Measurements from ENCODE around the gene BCL7A. TPM values are rescaled to one million over a fixed set of nuclear protein-coding genes. Genes with fewer than 3 reads are reported as not detected.
A peak's percentile ranks its signal among the peaks of the same experiment; 100 is the strongest.

Gene BCL7A
- polyA plus RNA-seq, 3 donors, result 0.34 to 0.79 (median 0.56) TPM

DNA sequence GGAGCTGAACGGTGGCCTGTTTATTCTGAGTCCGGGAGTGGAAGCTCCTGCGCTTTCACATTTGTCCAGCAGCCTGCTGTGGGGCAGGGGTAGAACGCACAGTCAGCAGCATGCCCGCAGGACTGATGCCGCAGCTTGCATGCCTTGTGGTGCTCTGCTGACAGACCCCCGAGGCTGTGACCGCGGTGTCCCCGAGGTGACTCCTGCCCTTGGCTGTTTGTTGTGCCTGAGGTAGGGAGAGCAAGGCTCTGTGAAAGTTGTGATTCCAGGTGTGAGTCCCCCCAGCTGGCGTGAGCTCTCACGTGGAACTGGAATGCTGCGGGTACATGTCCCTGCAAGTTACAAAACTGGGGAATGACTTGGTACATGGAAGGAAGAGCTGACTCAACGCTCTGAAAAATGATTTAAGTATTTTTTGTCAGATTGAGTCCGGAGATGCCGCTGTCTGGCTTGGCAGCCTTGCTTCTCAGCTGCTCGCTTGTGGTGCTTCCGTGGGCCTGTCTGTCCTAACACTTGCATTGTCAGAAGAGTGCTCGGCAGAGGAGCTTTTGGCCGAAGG is 75.0 kb downstream of the BCL7A start:
- Histone ChIP-seq H3K4me1 (ENCODE audit: control insufficient read depth in 1 of 2, insufficient read depth in 2 of 2, low read length in 2 of 2) (peaks cover 54% of the 10 kb centered on the region in 2 donors), H3K4me2 (replicated peaks; ENCODE audit: extremely low read depth, low read length, poor library complexity, severe bottlenecking) (no peak overlapping the region), H3K27me3 (ENCODE audit: control insufficient read depth in 2 of 2, insufficient read depth in 2 of 2, low read length in 2 of 2) (no peaks in the 10 kb centered on the region), H3K79me2 (ENCODE audit: insufficient read depth, low read length) (peaks cover 98% of the 10 kb centered on the region), H2AFZ (ENCODE audit: insufficient read depth, low read depth, low read length, poor library complexity, severe bottlenecking) (no peak overlapping the region), H4K20me1 (ENCODE audit: insufficient read depth, low read length) (peaks cover 99% of the 10 kb centered on the region), H3K9ac (ENCODE audit: insufficient read depth, low read length, poor library complexity, severe bottlenecking) (no peak overlapping the region), H3K9me3 (replicated peaks in 1 of 2; ENCODE audit: control insufficient read depth in 1 of 2, insufficient read depth in 1 of 2, low read length in 2 of 2) (no peaks in the 10 kb centered on the region), H3K27ac (ENCODE audit: low read depth in 1 of 2, low read length in 2 of 2) (no peak overlapping the region), H3K36me3 (replicated peaks in 1 of 2; ENCODE audit: control insufficient read depth in 1 of 2, insufficient read depth in 2 of 2, low read length in 2 of 2) (peaks cover 4 to 14% of the 10 kb centered on the region in 2 donors), H3K4me3 (replicated peaks in 1 of 3; ENCODE audit: low read depth in 2 of 3, low read length in 3 of 3) (no peak overlapping the region)
- WGBS (ENCODE audit: insufficient coverage), result 80% methylated on average over 20 of the region's 20 CpGs
- H3K4me3 Mint-ChIP-seq, result no peak overlapping the region
- intact Hi-C loops (cut with micrococcal nuclease), result no loop called here
- H3K9me3 Mint-ChIP-seq, result no peaks in the 10 kb centered on the region
- no peak for DNase-seq
- no peaks in the 10 kb centered on the region for H3K27me3 Mint-ChIP-seq (ENCODE audit: low read depth in 3 of 3)
- peaks cover 50% of the 10 kb centered on the region for H3K4me1 Mint-ChIP-seq
- TF ChIP-seq, protein P1, sequence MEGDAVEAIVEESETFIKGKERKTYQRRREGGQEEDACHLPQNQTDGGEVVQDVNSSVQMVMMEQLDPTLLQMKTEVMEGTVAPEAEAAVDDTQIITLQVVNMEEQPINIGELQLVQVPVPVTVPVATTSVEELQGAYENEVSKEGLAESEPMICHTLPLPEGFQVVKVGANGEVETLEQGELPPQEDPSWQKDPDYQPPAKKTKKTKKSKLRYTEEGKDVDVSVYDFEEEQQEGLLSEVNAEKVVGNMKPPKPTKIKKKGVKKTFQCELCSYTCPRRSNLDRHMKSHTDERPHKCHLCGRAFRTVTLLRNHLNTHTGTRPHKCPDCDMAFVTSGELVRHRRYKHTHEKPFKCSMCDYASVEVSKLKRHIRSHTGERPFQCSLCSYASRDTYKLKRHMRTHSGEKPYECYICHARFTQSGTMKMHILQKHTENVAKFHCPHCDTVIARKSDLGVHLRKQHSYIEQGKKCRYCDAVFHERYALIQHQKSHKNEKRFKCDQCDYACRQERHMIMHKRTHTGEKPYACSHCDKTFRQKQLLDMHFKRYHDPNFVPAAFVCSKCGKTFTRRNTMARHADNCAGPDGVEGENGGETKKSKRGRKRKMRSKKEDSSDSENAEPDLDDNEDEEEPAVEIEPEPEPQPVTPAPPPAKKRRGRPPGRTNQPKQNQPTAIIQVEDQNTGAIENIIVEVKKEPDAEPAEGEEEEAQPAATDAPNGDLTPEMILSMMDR (IDR thresholded peaks at IDR 0.05), result no peak
- H3K36me3 Mint-ChIP-seq, result peaks cover 6 to 15% of the 10 kb centered on the region in 2 donors
- peak overlapping the region in 2 of 7 donors; percentile 17 to 54 for H3K27ac Mint-ChIP-seq

DNA sequence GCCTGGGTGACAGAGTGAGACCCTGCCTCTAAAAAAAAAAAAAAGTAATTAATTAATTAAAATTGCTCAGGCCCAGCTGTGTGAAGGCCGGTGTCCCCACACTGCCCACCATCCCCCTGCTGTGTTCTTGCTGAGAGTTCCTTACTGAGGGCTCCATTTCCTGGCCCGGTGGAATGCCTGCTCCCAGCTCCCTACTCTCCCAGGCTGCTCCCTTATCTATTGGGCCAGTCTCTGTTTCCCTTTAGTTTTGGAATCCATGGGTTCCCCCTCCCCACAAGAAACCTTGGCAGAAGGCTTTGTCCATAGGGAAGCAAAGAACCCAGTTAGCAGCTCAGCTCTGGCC is 75.9 kb downstream of the BCL7A start:
- H3K79me2 ChIP-seq (ENCODE audit: insufficient read depth, low read length), result peaks cover 98% of the 10 kb centered on the region
- peaks cover 45 to 46% of the 10 kb centered on the region in 2 donors for H3K4me1 ChIP-seq (ENCODE audit: control insufficient read depth in 1 of 2, insufficient read depth in 2 of 2, low read length in 2 of 2)
- TF ChIP-seq, protein P1 (IDR thresholded peaks at IDR 0.05), result no peak
- H3K9me3 Mint-ChIP-seq, result no peaks in the 10 kb centered on the region
- no peak overlapping the region for H3K4me3 Mint-ChIP-seq
- peaks cover 99% of the 10 kb centered on the region for H4K20me1 ChIP-seq (ENCODE audit: insufficient read depth, low read length)
- intact Hi-C loops (cut with micrococcal nuclease), result no loop called here
- H3K27ac ChIP-seq (ENCODE audit: low read depth in 1 of 2, low read length in 2 of 2), result peak overlapping the region in 1 of 2 donors; percentile 40
- peaks cover 52% of the 10 kb centered on the region for H3K4me1 Mint-ChIP-seq
- no peak for DNase-seq
- peaks cover 6 to 15% of the 10 kb centered on the region in 2 donors for H3K36me3 Mint-ChIP-seq
- peaks cover 4 to 10% of the 10 kb centered on the region in 2 donors for H3K36me3 ChIP-seq (replicated peaks in 1 of 2; ENCODE audit: control insufficient read depth in 1 of 2, insufficient read depth in 2 of 2, low read length in 2 of 2)
- H3K27ac Mint-ChIP-seq, result peak overlapping the region in 5 of 7 donors; percentile 2 to 69 (median 49)
- no peak overlapping the region for H3K9ac ChIP-seq (ENCODE audit: insufficient read depth, low read length, poor library complexity, severe bottlenecking)
- no peaks in the 10 kb centered on the region for H3K27me3 Mint-ChIP-seq (ENCODE audit: low read depth in 3 of 3)
- WGBS (ENCODE audit: insufficient coverage), result 62% methylated on average over 2 of the region's 2 CpGs
- H3K27me3 ChIP-seq (ENCODE audit: control insufficient read depth in 2 of 2, insufficient read depth in 2 of 2, low read length in 2 of 2), result no peaks in the 10 kb centered on the region
- no peak overlapping the region for H3K4me2 ChIP-seq (replicated peaks; ENCODE audit: extremely low read depth, low read length, poor library complexity, severe bottlenecking)
- no peaks in the 10 kb centered on the region for H3K9me3 ChIP-seq (replicated peaks in 1 of 2; ENCODE audit: control insufficient read depth in 1 of 2, insufficient read depth in 1 of 2, low read length in 2 of 2)
- no peak overlapping the region for H2AFZ ChIP-seq (ENCODE audit: insufficient read depth, low read depth, low read length, poor library complexity, severe bottlenecking)
- H3K4me3 ChIP-seq (replicated peaks in 1 of 3; ENCODE audit: low read depth in 2 of 3, low read length in 3 of 3), result no peak overlapping the region

All from CD14-positive monocyte (primary cell).